NCI-H2081 (cell line): Measurements from ENCODE around the gene GLYATL3.

Experiments used
- DNase-seq, 2 experiments: peaks; one replicate each; lab custom pipeline; 2025; lab: John Stamatoyannopoulos, UW

Gene GLYATL3

GRCh38 chr6:49548613-49549304, 49.0 kb downstream of the GLYATL3 start:
- DNase-seq, result no peak

DNA sequence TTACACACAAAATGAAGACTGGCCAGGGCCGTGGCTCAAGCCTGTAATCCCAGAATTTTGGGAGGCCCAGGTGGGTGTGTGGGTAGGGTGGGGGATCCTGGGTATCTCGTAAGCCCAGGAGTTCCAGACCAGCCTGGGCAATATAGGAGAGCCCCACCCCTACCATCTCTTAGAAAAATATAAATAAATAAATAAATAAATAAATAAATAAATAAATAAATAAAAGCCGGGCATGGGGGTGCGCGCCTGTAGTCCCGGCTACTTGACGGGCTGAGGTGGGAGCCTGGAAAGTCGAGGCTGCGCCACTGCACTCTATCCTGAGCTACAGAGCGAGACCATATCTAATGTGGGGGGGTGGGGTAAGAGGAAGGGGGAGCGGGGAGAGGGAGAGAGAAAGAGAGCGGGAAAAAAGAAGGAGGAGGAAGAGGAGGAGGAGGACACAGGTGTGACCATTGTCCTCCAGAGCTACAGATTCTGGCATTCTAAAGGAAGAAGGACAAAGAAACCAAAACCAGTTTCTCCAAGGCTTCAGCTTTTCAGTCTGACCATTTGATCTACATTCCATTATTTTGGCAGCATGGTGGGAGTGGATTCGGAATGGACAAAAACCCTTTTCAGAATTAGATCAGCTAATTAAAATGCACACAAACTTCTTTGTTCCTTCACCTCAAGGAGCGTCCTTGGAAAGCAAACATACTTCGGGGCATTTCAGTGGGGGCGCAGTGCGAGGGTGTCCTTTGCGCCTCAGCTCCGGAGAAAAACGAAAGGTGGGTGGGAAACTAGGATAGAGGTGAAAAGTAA, 50.2 kb downstream of the GLYATL3 start:
- no peak for DNase-seq

DNA sequence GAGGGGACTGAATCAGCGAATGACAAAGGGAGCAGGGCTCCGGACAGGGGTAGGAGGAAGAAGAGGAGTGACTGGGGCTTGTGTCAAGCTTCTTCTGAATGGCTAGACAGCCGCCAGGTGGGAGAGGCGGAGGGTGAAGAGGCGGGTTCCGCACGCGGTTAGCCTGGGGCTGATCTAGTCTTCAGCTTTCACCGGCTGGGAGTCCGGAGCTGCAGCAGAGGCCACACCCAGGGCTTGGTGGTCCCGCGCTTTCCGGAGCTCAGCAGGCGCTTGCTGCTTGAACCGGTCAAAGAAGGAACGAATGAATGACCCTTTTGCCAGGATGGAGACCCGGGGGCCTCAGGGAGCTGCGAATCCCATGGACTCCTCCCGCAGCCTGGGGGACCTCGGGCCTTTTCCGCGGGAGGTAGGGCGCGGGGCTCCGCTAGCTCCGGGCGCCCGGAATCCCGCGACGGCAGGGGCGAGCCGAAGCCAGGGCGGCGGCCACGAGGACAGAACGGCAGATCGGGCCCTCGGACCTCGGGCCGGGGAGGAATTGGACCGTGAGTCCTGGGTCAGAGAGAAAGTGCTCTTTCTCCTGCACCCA, 50.9 kb downstream of the GLYATL3 start, which contains the start of gene C6orf141:
Gene C6orf141 (plus strand): TSS at position 177 of the 586 bp plus-strand sequence. CDS start 125 bp downstream, at position 302.
- peak; percentile 55 to 63 for DNase-seq

DNA sequence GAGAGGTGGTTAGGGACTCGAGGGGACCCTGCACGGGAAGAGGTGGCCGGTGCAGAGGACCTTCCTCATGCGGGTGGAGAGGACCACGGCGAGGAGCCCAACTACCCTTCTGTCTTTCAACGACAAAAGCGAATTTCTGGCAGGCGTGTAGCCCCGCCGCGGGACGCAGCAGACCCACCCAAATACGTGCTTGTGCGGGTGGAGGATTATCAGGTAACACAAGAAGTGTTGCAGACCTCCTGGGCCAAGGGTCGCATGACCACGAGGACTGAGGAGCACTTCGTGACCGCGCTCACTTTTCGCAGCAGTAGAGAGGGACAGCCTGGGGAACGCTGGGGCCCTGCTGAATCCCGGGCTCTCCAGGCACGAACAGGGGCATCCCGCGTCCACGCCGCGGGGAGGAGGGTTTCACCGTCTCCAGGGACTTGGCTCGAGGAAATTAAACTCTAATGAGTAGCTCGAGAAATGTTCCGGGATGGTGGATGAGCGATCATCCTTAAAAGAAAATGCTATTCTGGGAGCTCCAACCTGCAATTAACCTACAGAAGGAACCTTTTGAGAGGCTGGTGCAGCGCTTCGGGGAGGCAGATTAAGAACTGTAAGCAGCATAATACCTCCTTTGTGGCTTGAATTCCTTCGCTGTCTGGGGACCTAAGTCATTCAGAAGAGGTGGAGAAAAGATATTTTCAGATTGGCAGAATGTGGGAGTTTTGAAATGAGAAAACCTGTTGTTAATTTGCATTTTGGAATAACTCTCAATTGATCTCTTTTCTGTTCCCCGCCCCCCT, 51.5 kb downstream of the GLYATL3 start:
- peak in 1 of 2 experiments; percentile 33 for DNase-seq

DNA sequence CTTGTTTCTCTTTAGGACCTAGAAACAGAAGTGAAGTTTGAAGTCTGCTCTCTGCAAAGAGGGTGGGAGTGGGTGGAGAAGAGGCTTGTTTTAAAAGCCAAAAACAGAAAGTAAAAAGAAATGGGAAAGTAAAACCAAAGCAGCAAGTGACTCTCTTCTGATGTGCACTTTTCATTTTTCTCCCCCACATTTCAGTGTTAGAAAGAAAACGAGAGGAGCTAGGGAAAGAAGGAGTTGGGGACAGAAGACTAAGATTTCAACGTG, 52.1 kb downstream of the GLYATL3 start:
- DNase-seq, result no peak

- no peak for DNase-seq
Measured at GRCh38 chr6:49552596-49552995, 52.9 kb downstream of the GLYATL3 start.

DNA sequence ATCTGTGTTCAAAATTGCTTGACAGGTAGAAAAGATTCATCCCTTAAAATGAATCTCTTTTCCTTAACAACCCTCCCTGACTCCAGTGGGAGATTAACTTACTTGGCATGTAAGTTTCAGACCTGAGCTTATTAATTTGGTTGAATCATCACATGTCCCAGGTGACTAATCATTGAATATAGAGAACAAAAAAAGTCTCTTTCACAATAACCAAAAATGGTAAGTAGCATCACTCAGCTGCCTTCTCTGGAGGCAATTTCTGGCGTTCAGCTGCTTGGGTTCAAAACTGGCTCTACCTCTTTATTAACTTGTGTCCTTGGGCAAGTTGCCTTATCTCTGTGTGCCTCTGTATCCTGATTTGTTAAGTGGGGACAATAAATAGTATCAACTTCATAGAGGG, 53.7 kb downstream of the GLYATL3 start:
- DNase-seq, result no peak

- DNase-seq, result no peak
Measured at GRCh38 chr6:49555951-49556350, 56.2 kb downstream of the GLYATL3 start.

- DNase-seq, result peak; percentile 21 to 76
Measured at GRCh38 chr6:49556429-49556837, 56.7 kb downstream of the GLYATL3 start.

- peak in 1 of 2 experiments; percentile 8 for DNase-seq
Measured at GRCh38 chr6:49557177-49557576, 57.5 kb downstream of the GLYATL3 start.

DNA sequence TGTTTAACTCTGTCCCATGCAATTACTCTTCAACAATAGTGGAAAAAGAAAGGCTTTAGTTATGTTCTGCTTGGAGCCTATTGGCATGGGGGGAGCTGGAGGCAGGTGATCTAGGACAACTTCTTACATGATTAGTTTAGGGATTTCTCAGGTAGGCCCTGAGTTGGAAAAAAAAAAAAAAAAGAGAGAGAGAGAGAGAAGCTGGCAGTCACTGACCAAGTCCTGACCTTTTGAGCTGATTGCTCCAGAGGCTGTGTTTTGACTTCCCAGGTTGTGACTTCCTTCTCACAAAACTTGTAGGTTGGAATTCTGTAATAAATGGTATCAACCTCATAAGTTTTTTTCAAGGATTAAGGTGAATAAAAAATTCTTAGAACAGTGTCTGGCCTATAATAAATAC, 58.5 kb downstream of the GLYATL3 start:
- no peak for DNase-seq

DNA sequence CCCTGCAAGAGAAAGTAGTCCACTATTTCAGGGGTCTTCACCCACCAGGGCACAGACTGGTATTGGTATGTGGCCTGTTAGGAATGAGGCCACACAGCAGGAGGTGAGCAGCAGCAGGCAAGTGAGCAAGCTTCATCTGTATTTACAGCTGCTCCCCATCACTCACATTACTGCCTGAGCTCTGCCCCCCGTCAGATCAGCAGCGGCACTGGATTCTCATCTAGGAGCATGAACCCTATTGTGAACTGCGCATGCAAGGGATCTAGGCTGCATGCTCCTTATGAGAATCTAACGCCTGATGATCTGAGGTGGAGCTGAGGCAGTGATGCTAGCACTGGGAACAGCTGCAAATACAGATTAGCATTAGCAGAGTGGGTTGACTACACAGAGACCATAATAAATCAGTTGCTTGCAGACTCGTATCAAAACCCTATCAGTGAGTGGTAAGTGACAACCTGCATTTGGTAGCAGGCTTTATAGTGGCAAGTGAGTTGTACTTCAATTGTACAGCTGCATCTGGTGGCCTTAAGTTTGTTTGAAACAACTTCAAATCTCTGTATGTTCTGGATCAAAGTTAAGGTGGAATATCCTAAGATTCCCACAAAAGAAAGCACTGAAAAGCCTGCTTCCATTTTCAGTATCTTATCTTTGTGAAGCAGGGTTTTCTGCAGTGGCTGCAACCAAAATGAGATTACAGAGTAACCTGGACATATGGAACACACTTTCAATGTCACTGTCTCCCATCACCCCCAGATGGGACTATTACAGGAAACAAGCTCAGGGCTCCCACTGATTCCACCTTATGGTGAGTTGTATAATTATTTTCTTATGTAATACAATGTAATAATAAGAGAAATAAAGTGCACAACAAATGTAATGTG, 63.5 kb downstream of the GLYATL3 start:
- DNase-seq, result no peak

GRCh38 chr6:49564552-49564951, 64.8 kb downstream of the GLYATL3 start:
- DNase-seq, result no peak

GRCh38 chr6:49565261-49565660, 65.5 kb downstream of the GLYATL3 start:
- DNase-seq, result no peak

- DNase-seq, result no peak
Measured at GRCh38 chr6:49565855-49566254, 66.1 kb downstream of the GLYATL3 start.

- DNase-seq, result no peak
Measured at GRCh38 chr6:49570474-49571079, 70.9 kb downstream of the GLYATL3 start.

DNA sequence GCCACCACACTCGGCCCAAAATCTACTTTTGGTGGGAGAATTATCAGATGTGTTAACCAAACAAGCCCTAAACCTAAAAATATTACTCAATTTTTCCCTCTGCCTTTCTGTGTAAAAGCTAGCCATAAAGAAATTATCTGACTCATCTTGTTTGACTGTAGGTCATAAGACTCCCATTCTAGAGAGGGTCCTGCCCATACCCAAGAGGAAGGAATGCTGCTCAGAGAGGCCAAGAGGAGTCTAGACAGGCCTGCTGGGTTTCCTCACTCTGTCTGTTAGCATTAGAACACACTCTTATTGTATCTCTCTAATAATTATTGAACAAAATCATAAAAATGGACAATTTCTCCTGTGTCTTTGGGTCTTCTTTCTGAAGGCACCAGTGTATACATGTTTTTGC, 76.9 kb downstream of the GLYATL3 start:
- DNase-seq, result no peak
